GM03348 (cell line): ENCODE results near the gene C2.
A peak's percentile ranks its signal among the peaks of the same experiment; 100 is the strongest.

Source experiments
- DNase-seq: peaks from one replicate; pipeline ENCODE4 v3.0.0; 2012; ENCODE audit warnings: low spot score

Gene C2

DNA sequence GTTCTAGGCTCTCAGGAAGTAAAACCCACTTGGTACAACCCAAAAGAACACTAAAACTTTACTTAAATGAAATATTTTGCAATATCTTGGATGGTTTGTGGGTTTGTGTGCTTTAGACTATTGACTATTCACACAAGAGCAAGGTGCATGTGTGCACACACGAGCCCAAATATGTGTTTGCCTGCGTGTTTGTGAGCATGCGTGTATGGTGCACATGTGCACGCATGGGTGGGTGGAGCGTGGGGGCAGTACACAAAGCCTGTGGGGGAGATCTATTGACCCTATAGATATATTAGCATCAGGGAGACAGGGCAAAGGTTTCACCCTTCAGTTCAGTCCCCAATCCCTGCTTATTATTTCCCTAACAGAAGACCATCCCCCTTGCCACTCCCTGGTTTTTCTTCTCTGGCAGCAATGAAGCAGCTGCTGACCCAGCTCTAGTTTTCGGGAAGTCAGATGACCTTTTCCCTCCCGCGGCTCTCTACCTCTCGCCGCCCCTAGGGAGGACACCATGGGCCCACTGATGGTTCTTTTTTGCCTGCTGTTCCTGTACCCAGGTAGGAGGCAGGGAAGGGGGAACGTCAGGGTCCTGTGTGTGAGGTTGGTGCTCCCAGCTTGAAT lies at the start of gene C2:
TSS of gene C2 (plus strand) at position 476 of the 621 bp plus-strand sequence. CDS start at position 512, 36 bp downstream.
- DNase-seq = no peak

DNA sequence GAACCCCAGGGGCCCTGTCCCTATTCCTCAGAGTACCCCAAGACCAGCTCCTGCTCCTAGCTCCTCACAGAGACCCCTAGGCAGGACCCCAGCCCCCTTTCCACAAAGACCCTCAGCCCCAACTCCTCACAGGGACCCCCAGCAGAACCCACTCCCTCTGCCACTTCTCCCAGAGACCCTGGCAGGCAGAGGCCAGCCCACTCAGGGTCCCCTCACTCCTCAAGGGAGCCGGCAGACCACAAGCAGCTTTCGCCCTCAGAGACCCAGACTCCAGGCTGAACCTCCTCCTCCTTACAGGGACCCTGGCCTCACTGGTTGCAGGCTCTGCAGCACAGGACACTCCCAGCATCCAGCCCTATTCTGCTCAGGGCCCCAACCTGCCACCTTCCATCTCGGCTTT lies 49.3 kb upstream of the C2 start:
- no peak for DNase-seq

DNA sequence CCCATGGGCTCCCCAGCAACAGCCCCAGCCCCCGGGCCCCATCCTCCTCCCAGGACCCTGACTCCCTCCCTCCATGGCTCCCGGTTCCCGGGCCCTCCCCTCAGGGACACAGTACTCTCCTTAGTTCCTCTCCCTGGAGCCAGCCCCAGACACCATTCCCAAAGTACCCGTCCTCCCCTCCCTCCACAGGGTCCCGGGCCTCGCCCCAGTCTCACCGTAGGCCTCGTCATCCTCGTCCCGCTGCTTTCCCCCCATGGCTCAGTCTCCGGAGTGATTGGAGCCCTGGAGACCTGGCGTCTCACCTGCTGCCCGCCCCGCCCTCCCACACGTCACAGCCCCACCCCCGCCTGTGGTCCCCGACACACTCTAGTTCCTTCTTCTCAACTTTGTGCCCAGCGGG lies 48.8 kb upstream of the C2 start, which contains the start of gene SLC44A4:
TSS of gene SLC44A4 (minus strand) at position 272 of the 400 bp plus-strand sequence. CDS start at position 255, 17 bp downstream.
- DNase-seq = no peak

DNA sequence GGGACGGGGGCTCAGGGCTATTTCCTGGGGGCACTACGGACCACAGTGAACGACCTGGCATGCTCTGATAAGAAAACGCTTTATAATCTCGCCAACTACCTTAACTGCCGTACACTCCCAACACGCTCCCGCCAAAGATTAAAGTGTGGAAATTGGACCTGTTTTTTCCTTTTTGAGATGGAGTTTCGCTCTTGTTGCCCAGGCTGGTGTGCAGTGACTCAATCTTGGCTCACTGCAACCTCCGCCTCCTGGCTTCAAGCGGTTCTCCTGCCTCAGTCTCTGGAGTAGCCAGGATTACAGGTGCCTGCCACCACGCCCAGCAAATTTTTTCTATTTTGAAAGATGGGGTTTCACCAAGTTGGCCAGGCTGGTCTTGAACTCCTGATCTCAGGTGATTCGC lies 48.4 kb upstream of the C2 start:
- DNase-seq = no peak

DNA sequence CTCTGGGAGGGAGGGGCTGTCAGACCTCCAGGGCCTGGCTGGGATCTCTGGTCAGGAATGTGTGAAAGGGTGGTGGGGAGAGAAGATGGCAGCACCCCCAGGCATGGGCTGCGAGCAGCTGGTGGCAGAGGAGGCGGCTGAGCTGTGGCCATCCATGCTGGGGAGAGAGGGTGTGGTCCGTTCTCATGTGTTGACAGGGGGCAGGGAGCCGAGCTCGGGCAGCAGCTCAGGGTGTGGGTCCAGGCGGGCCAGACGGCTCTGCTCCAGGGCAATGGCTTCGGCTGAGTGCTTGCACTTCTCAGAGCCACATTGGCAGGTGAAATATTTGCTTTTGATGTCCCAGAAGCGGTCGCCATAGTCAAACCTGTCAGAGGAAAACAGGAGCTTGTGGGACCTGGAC lies 47.6 kb upstream of the C2 start:
- DNase-seq = no peak

DNA sequence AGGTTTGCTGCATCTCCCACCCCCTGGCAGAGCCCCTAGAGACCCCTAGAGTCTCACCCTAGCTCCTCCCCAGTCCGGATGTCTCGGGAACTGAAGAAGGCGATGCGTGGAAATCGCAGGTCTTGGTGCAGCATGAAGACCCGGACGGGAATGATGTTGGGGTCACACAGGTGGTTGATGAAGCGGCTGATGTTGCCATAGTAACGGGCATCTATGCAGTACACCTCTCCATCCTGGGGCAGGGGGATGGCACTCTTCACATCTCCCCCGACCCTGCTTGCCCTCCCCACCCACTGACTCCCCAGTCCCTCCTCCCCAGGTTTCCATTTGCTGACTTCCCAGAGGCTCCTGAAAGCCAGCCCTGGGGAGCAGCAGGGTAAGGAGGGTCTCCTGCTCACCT lies 46.9 kb upstream of the C2 start:
- DNase-seq = no peak

DNA sequence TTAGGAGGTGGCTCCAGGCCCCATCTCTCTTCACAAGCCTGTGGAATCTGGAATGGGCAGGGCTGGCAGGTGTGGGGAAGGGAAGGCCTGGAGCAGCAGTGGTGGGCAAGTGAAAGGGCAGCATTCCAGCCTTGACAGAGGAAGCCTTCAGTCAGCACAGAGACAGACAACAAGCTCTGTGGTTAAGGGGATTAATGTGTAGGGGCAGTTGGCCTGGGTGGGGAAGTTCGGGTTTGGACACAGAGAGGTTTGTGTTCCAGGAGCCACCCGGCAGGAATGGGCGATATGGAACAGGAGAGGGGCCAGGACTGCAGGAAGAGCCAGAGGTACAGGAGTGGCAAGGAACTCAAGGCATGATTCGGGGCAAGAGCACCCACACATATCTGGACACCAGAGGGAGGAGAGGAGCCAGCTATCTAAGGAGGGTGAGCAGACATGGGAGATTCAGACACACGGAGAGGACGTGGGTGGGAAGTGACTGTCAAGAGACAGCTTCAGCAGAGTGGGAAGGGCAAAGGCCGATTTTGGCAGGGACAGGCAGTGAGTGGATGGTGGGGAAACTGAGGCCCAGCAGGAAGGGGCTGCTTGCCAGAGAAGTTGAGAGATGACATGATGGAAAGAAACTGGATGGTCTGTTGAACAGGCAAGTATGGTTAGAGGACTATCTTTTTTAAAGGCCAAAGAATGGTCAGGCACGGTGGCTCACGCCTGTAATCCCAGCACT lies 46.2 kb upstream of the C2 start:
- no peak for DNase-seq

DNA sequence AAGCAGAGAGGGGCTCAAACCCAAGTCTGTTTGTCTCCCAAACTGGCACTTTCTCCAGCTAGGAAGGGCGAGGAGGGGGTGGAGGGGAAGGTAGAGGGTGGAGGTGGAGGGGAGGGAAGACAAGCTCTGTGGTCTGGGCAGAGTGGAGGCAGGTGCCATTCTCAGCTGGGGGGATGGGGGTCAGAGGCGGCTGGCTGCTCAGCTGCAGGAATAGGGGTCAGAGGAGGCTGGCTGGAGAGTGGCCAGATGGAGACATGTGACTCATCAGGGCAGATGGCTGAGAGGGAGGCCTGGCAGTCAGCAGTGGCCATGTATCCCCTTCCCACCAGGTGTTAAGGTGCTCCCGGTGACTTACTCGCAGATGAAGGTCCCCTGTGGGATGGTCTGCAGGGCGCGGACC lies 45.2 kb upstream of the C2 start:
- no peak for DNase-seq

DNA sequence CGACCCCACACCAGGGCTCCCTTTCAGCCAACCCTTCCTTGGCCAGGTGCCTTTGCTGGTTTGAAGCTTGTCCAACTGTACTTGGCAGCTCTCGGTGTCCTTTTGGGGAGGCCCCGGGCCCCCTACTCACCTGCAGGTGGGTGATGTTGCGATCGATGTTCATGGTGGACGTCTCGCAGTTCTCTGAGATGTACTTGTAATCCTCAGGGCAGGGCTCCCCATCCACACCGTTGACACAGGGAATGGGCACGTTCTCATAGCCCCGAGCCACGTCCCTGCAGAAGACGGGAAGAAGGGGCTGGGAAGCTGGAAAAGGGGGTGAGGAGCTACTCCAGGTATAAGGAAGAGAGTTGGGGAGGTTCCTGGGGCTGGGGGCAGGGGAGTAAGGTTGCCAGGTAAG lies 43.8 kb upstream of the C2 start:
- DNase-seq = no peak

DNA sequence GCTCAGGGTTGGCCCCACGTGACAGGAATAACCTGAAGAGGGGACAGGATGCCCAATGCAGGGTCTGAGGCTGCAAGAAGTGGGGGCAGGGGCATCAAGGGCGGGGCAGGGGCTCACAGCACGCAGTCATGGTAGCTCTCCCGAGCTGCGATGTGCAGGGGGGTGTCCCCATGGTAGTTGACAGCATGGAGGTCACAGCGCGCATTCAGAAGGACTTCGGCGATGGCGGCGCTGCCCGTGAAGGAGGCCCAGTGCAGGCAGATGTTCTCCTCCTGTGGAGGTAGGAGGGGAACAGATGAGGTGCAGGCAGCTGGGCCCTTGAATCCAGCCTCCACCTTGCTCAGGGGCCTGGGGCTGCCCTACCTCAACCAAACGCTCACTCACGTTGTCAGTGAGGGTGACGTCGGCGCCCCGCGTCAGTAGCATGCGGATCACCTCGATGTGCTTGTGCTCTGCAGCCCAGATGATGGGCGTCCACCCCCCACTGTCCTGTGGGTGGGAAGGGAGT lies 42.9 kb upstream of the C2 start:
- DNase-seq = no peak

DNA sequence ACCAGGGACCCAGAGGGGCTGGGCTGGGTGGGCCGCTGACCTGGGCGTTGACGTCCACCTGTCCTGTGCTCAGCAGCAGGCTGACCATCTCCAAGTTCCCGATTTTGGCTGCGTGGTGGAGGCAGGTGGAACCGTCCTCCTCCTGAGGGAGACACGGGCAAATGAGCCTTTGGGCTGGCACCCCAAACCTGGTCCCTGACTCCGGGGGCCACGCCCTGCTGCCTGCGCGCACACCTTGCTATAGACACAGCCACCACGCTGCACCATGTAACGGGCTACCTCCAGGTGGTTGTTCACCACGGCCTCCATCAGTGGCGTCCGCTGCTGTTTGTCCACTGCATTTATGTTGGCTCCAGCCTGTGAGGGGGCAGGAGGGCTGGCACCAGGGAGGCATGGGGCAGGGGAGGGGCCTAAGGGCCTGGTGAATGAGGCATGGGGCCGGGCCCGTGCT lies 41.0 kb upstream of the C2 start:
- no peak for DNase-seq

DNA sequence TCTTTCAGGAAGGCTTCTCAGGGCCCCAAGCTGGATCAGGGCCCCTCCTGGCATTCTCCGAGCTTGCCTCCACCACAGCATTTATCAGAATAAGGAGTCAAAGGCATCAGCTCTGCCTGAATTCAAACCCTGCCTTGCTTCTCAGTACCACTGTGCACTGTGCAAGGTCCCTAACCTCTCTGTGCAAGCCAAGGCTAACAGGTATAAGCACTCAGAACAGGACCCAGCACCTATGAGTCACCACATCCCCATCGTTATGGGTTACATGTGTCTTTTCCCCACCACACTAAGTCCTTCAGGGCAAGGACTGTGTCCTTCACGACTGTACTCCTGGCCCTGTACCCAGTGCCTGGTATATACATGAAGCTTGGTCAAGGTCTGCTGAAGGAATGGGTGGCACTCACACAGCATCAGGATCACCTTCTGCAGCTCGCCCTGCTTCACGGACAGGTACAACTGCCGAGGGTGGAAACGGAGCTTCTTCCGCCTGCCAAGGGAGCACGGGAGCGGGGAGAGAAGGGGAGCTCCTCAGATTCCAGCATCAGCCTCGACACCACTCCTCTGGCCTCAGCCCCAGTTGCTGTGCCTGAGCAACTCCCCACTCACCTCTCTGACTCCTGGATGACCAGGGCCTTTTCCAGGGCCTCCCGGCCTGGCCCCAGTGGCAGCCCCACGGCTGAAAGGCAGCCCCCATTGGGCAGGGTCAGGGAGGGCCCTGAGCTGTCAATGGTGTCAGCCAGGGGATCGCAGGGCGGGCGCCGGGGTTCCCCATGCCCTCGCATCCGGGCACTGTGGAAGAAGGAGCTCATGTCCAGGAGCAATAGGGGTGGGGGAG lies 40.1 kb upstream of the C2 start:
- no peak for DNase-seq

DNA sequence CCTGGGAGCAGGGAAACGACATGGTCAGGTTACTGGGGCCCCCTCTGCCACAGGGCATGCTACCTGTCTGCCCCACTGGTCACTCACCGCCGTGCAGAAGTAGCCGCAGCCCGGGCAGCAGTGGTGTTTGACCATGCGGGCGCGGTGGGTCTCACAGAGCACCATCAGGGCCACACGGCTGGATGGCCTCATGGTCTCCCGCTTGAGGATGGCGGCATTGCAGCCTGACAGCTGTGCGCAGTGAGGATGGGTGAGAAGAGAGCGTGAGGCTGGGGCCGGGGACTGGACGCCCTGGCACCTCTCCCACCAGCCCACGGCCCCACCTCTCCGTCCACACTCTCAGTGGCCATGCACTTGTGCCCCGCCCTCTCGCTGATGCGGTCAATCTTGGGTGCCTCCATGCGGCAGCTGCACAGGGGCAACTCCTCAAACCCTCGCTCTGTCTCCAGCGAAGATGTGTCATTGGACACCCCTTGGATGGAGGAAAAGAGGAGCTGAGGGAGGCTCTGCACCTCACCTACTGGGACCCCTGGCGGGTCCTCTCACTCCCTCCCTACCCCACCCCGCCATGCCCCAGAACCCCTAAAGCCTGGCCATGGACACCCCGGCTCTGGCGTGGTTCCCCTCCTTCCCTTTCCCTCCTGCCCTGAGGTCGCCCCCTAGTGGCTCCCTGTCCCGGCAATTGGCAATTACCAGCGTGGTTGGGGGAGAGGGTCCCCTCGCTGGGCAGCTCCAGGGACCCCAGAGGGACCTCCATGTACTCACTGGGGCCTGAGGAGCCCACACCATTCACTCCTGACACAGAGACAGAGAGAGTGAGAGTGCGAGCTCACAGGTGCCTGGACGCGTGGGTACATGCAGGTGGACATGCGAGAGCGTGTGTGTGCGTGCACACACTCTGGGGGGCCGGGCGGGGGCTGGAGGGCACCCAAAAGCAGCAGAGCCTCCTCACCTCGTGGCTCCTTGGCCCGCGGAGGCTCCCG lies 39.0 kb upstream of the C2 start:
- peak; percentile 65 for DNase-seq

DNA sequence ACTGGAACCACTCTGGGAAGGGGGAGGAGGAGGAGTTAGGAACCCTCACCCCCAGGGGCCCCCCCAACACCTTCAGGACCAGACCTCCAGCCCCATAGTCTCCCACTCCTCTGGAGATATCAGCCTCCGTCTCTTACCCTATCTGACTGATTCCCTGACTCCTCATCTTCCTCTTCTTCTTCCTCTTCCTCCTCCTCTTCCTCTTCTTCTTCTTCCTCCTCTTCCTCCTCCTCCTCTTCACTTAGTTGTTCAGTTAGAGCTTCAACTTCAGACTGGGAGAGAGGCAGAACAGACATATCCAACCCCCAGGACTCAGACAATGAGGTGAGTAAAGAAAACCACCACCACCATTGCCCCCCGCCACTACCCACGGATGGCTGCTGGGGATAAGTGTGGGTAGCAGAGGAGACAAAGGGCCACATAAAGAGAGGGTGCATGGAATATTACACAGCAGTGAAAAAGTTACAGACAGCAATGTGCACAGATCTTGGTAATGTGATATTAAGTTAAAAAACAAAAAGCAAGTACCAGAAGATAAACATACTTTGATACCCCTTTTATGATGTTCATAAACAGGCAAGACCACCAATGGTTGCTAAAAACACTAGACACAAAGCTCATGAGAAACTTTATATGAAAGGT lies 38.1 kb upstream of the C2 start:
- DNase-seq = no peak

DNA sequence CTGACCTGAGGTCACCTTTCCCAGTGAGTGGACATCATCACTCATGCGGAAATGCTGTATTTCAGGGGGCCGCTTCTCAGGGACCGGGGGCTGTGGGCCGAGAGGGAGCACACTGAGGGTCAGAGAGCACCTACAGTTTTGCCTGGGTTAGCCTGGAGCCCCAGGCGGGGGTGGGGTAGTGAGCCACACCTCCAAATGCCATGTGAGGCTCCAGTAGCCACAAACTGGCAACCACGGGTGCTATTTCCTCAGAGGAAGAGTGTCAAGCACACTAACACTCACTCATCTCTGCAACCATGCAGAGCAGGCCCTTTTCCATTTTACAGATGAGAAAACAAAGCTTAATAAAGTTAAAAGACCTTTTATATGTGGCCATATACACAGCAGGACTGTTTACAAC lies 34.7 kb upstream of the C2 start:
- DNase-seq = no peak

DNA sequence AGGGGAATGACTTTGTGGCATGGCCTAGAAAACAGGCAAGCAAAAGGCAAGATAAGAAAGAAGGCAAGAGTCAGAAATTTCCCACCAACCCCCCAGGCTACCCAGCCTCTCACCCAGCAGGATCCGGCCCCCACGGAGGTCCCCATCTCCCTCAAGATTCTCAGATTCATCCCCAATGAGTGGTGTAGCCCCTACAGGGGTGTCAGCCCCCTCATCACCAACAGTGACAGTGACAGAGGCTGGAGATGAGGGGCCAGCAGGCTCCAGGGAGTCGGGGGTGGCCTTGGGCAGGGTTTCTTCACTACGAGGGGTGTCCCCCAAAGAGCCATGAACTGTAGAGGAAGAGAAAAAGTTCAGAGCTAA lies 31.0 kb upstream of the C2 start:
- DNase-seq = no peak

DNA sequence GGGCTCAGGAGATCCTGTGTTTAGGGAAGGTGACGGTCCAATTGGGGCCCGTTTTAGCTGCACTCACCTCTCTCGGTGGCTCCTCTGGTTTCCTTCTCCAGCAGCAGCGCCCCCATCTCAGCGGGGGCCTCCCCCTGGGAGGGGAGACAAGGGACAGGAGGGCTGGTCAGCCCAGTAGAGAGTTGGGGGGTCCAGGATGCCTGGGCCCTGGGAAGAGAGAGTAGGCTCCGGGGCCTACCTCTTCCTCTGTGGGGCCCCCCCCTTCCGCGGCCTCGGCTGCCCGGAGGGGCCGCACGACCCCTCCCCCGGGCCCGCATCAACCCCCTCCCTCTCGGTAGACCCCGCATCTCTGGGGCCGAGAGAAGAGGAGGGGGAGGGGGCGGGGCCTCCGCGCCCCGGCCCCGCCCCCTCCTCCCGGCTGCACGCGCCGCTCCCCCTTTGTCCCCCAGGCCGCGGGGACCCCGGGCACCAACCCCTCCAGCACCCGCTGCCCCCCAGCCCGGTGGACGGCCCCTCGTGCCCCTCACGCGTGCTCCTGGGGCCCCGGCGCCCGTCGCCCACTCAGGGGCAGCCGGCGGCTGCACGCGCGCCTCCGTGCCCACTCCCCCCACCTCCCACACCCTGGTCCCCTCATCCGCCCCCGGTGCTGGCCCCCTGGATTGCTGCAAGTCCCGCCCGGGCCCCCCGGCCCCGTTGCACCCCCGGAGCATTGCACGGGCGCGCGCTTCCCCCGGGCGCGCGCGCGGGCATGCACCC lies 30.5 kb upstream of the C2 start:
- peak; percentile 51 for DNase-seq

DNA sequence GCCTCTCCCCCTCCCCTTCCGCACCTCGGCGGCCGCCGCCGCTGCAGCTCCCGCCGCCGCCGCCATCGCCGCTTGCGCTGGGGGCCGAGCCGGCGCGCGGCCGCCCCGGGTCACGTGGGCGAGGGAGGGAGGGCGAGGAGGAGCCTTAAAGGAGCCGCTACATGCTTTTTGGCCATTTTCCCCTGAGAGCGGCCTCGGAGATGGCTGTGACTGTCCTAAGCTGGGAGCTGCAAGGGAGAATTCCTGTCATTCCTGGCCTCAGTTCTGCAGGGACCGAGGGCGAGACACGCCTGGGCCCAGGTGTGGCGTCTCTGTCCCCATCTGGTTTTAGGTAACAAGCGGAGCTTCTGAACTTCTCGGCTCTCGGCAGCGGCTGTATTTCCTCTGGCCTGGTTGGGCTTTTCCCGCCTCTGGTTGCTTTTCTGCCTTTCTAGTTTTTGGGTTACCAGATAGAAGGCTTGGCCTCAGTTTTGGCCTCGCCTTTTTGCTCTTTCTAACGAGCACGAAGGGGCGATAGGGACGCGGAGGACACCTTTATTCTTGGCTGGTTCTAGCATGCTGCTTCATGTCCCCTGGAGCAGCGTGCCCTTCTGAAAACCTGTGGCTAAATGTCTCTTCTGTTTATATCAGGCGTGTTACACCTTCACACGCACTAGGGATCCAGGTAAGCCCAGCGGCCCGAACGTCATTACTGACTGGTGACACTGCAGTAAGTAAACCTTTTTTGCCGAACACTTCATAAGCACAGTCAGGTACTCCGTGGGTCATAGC lies 29.7 kb upstream of the C2 start, which contains the start of gene EHMT2:
TSS of gene EHMT2 (minus strand) at position 87 of the 771 bp plus-strand sequence. CDS start at position 66, 21 bp downstream.
- DNase-seq = peak; percentile 96

DNA sequence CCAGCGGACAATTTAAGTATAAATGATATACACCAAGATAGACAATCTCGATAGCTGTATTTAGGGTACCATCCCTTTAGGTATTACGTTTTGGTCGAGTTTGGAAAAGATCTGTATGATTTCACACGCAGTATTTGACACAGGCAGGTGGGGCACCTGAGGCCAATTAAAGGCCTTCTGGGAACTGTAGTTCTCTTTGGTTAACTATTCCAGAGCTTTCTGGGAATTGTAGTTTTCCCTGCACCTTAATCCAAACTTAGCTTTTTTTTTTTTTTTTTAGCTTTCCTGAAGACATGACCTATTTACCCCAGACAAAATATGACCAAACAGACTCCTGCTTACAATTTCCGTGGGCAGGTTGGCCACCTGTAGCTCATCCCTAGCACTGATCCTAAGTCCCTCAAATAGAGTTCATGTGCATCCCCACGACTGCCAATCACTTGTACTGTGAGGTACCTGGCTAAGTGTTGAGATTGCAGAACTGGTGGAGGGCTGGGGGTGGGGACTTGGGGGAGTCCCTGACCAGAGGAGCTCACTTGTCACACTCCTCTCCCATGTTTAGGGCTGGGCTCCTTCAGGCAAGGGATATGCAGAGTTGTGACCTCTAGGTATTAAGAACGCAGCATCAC lies 29.0 kb upstream of the C2 start:
- DNase-seq = no peak
